ENCODE data around the gene VWA8. TPM values are rescaled to one million over a fixed set of nuclear protein-coding genes. Genes with fewer than 3 reads are reported as not detected.

The VWA8 gene
- total and polyA plus RNA-seq, 2 experiments from 2014 or later, result 6.3 to 24.6 TPM

DNA sequence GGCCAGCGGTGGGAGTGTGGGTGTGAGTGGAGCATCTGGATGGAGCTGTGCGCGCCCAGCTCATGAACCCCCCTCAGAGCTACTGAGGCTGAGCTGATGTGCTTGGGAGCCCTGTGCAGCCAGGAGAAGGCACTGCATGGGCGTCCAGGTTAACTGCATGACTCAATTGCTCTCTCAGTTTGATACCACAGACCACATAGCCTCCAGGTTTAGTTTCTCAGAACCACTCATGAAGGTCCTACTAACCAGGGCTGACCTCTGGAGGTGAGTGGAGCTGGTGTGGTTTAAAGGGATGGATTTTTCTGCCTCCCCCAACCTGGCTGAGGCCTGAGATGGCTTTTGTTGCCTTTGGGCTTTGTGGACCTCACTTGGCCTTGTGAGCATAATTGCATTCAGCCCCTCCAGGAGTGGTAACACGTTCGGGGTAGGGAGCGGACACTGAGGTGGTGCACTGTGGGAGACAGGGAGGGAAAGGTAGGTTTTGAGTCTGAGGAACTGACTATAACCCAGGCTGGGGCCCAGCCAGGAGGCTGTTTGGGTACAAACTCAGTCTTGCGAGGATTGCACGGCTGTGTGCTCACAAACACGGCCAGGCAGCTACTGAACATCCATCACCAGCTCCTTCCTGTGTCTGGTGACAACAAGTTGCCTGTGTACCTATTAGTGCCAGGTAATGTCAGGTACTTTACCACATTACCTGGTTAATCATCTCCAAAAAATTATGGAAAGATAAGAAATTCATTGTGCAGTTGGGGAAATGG is 406.1 kb downstream of the VWA8 start (continued):
- no peak for TF ChIP-seq ZNF462 (CRISPR knock-in tag; IDR thresholded peaks at IDR 0.05)
- TF ChIP-seq POLR2AphosphoS5 (IDR thresholded peaks at IDR 0.05; ENCODE audit: low read depth), result no peak
- TF ChIP-seq CREB1 (CRISPR knock-in tag; IDR thresholded peaks at IDR 0.05; ENCODE audit: low read depth), result no peak
- TF ChIP-seq STAT1 (IDR thresholded peaks at IDR 0.05; ENCODE audit: unreplicated experiment), result no peak
- no peak for TF ChIP-seq EZH2phosphoT487 (IDR thresholded peaks at IDR 0.05; ENCODE audit: unreplicated experiment)
- no peak for TF ChIP-seq ETS1 (IDR thresholded peaks at IDR 0.05)

DNA sequence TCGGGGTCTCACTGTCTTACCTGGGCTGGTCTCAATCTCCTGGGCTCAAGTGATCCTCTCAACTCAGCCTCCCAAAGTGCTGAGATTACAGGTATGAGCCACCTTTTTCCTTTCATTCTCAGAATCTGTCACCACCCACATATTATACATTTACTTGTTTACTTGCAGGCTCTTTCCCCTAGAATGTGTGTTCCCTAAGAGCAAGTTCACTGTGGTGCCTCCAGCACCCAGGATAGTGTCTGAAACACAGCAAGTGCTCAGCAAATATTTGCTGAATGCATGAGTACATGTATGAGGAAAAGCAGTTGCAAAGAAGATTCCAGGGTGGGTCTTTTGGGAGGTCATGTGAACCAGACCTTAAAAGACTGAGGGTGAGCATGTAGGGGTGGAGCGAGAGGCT is 406.7 kb downstream of the VWA8 start:
- Histone ChIP-seq H2AFZ (no peak overlapping the region), H3K4me2 (no peak overlapping the region), H3K27ac (ENCODE audit: low read depth) (no peak overlapping the region), H3K4me1 (ENCODE audit: insufficient read depth) (no peaks in the 10 kb centered on the region), H3K79me2 (replicated peaks; ENCODE audit: insufficient read depth) (no peaks in the 10 kb centered on the region), H3K9me2 (ENCODE audit: insufficient read depth) (peaks cover 8% of the 10 kb centered on the region; the same call in 1 of the 2 replicates), H3K4me3 (no peak overlapping the region), H3K27me3 (ENCODE audit: insufficient read depth) (no peaks in the 10 kb centered on the region), H4K20me1 (replicated peaks; ENCODE audit: insufficient read depth) (no peaks in the 10 kb centered on the region), H3K36me3 (ENCODE audit: insufficient read depth) (no peaks in the 10 kb centered on the region), H3F3A (replicated peaks; ENCODE audit: low read depth) (no peaks in the 10 kb centered on the region)
- H3K36me3 Mint-ChIP-seq (ENCODE audit: low read depth), result no peaks in the 10 kb centered on the region
- no peaks in the 10 kb centered on the region; the same call in 2 of the 3 replicates for H3K4me1 Mint-ChIP-seq
- DNase-seq (ENCODE audit: low spot score) (no peak), ATAC-seq (no peak)
- H3K27ac Mint-ChIP-seq, result no peak overlapping the region
- H3K27me3 Mint-ChIP-seq (ENCODE audit: insufficient read depth, low read depth, poor library complexity), result peaks cover 3% of the 10 kb centered on the region
- no peaks in the 10 kb centered on the region for H3K9me3 Mint-ChIP-seq
- H3K4me3 Mint-ChIP-seq, result no peak overlapping the region
- no peak for TF ChIP-seq EZH2phosphoT487 (IDR thresholded peaks at IDR 0.05; ENCODE audit: unreplicated experiment)
- TF ChIP-seq ZNF114 (CRISPR knock-in tag; IDR thresholded peaks at IDR 0.05), result no peak
- TF ChIP-seq NANOG (IDR thresholded peaks at IDR 0.05; ENCODE audit: borderline replicate concordance), result no peak
- TF ChIP-seq EZH2 (IDR thresholded peaks at IDR 0.05; ENCODE audit: low read depth, unreplicated experiment), result no peak
- TF ChIP-seq, protein P1, sequence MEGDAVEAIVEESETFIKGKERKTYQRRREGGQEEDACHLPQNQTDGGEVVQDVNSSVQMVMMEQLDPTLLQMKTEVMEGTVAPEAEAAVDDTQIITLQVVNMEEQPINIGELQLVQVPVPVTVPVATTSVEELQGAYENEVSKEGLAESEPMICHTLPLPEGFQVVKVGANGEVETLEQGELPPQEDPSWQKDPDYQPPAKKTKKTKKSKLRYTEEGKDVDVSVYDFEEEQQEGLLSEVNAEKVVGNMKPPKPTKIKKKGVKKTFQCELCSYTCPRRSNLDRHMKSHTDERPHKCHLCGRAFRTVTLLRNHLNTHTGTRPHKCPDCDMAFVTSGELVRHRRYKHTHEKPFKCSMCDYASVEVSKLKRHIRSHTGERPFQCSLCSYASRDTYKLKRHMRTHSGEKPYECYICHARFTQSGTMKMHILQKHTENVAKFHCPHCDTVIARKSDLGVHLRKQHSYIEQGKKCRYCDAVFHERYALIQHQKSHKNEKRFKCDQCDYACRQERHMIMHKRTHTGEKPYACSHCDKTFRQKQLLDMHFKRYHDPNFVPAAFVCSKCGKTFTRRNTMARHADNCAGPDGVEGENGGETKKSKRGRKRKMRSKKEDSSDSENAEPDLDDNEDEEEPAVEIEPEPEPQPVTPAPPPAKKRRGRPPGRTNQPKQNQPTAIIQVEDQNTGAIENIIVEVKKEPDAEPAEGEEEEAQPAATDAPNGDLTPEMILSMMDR (conservative IDR thresholded peaks at IDR 0.05; ENCODE audit: low read depth in 2 of 2), result no peak
- TF ChIP-seq POLR2AphosphoS5 (IDR thresholded peaks at IDR 0.05; ENCODE audit: low read depth), result no peak
- TF ChIP-seq STAT1 (IDR thresholded peaks at IDR 0.05; ENCODE audit: unreplicated experiment), result no peak
- no peak for TF ChIP-seq CREB1 (CRISPR knock-in tag; IDR thresholded peaks at IDR 0.05; ENCODE audit: low read depth)
- no peak for TF ChIP-seq REST (IDR thresholded peaks at IDR 0.05; ENCODE audit: unreplicated experiment)

All from GM23338 (cell line).